BLaER1 (cell line): ENCODE measurements around the gene SALL3.

Experiments used
- H3K27ac ChIP-seq: shearing (Covaris generic); formaldehyde crosslinking; 2 replicates; pipeline ENCODE4 v1.8.1; 2022
- H3K27me3 ChIP-seq: shearing (Covaris generic); formaldehyde crosslinking; 2 replicates; pipeline ENCODE4 v1.8.1; 2022
- H3K36me3 ChIP-seq: shearing (Covaris generic); formaldehyde crosslinking; 2 replicates; pipeline ENCODE4 v1.8.1; 2022
- H3K4me1 ChIP-seq: shearing (Covaris generic); formaldehyde crosslinking; 2 replicates; pipeline ENCODE4 v1.8.1; 2022
- H3K4me2 ChIP-seq: shearing (Covaris generic); formaldehyde crosslinking; 2 replicates; pipeline ENCODE4 v1.8.1; 2022
- H3K4me3 ChIP-seq: shearing (Covaris generic); formaldehyde crosslinking; 2 replicates; pipeline ENCODE4 v1.8.1; 2022
- H3K9ac ChIP-seq: shearing (Covaris generic); formaldehyde crosslinking; 2 replicates; pipeline ENCODE4 v1.8.1; 2022
- H3K9me3 ChIP-seq: shearing (Covaris generic); formaldehyde crosslinking; 2 replicates; pipeline ENCODE4 v1.8.1; 2022
- H4K20me1 ChIP-seq: shearing (Covaris generic); formaldehyde crosslinking; 2 replicates; pipeline ENCODE4 v1.8.1; 2022
- Cebpa-rat ChIP-seq: shearing (Covaris generic); IDR thresholded peaks from 2 replicates; pipeline ENCODE4 v1.8.1; 2022

The SALL3 gene

DNA sequence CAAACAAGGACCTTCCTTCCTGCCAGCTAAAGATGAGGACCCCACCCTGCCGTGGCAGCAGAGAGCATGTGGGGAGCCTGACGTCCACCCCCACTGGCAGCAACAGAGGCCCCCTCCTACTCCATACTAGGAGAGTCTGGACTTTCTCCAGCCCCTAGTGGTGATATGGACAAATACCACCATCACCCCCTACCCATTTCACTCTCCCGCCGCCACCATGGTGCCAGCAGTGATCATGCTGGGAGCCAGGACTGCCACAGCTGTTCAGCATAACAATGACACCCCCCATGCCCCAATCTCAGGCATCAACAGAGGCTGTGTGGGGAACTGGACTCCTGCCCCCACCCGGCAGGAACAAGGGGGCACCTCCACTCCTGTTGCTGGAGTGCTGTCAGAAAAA is 46.9 kb downstream of the SALL3 start:
- H4K20me1 ChIP-seq, result no peaks in the 10 kb centered on the region
- no peak overlapping the region for H3K4me2 ChIP-seq

DNA sequence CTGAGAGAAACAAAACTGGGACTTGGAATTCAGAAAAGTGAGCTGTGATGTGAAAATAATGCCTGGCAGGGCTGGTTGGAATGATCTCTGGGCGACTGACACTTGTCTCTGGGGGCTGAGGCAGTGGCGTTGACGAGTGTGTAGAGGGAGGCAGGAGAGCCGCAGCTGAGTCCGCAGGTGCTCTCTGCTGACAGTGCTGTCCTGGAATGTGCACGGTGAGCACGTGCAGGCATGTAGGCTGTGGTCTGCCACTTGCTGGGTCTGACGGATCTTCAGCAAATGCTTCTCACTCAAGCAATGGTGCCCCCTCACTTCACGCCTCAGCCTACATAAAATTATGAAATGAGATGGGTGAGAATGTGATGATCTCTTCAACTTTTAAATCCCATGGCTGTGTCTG is 51.1 kb downstream of the SALL3 start:
- Histone ChIP-seq H3K27ac (no peak overlapping the region), H3K4me1 (no peaks in the 10 kb centered on the region), H3K4me2 (no peak overlapping the region), H3K4me3 (no peak overlapping the region), H4K20me1 (no peaks in the 10 kb centered on the region), H3K36me3 (no peaks in the 10 kb centered on the region), H3K9me3 (peaks cover 27% of the 10 kb centered on the region), H3K9ac (no peak overlapping the region), H3K27me3 (no peaks in the 10 kb centered on the region)
- TF ChIP-seq Cebpa-rat, result no peak

More for the DNA sequence above, 46.9 kb downstream of the SALL3 start:
- Histone ChIP-seq H3K9me3 (peaks cover 36% of the 10 kb centered on the region), H3K9ac (no peak overlapping the region), H3K4me3 (no peak overlapping the region), H3K27ac (no peak overlapping the region), H3K4me1 (no peaks in the 10 kb centered on the region), H3K36me3 (no peaks in the 10 kb centered on the region), H3K27me3 (no peaks in the 10 kb centered on the region)
- TF ChIP-seq Cebpa-rat, result no peak

DNA sequence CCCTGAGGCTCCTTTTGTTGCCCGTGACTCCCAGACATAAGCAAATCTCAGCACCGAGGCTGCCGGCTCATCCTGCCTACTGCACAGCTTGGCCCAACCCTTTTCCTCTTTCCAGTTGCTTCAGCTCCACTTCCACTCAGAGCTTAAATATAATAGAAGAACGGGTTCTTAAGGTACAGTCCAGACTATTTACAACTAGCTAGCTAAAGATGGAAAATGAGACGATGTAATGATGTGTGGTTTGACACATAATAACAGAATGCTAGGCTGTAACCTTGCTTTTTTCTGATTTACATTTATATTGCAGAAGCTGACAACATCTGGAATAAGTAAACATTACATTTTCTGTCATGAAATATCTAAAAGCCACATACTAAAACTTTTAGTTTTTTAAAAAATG is 62.7 kb downstream of the SALL3 start:
- H3K9ac ChIP-seq, result no peak overlapping the region
- no peaks in the 10 kb centered on the region for H3K4me1 ChIP-seq
- H3K9me3 ChIP-seq, result peaks cover 29% of the 10 kb centered on the region
- no peaks in the 10 kb centered on the region for H4K20me1 ChIP-seq
- H3K36me3 ChIP-seq, result no peaks in the 10 kb centered on the region
- TF ChIP-seq Cebpa-rat, result no peak
- H3K27me3 ChIP-seq, result no peaks in the 10 kb centered on the region
- H3K27ac ChIP-seq, result no peak overlapping the region
- no peak overlapping the region for H3K4me2 ChIP-seq
- no peak overlapping the region for H3K4me3 ChIP-seq

DNA sequence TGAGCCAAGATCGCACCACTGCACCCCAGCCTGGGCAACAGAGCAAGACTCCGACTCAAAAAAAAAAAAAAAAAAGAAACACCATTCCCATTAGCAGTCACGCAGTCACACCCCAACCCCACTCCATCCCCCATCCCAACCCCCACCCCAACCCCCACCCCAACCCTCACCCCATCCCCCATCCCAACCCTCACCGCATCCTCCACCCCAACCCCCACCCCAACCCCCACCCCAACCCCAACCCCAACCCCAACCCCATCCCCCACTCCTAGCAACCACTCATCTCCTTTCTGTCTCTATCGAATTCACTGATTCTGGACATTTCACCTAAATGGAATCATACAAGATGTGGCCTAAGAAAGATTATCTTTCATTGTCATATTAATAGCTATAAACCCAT is 63.7 kb downstream of the SALL3 start:
- Histone ChIP-seq H3K27me3 (no peaks in the 10 kb centered on the region), H3K4me3 (no peak overlapping the region), H3K9ac (no peak overlapping the region), H3K9me3 (peaks cover 20% of the 10 kb centered on the region), H4K20me1 (no peaks in the 10 kb centered on the region), H3K36me3 (no peaks in the 10 kb centered on the region), H3K27ac (no peak overlapping the region), H3K4me1 (no peaks in the 10 kb centered on the region), H3K4me2 (no peak overlapping the region)
- TF ChIP-seq Cebpa-rat, result no peak

DNA sequence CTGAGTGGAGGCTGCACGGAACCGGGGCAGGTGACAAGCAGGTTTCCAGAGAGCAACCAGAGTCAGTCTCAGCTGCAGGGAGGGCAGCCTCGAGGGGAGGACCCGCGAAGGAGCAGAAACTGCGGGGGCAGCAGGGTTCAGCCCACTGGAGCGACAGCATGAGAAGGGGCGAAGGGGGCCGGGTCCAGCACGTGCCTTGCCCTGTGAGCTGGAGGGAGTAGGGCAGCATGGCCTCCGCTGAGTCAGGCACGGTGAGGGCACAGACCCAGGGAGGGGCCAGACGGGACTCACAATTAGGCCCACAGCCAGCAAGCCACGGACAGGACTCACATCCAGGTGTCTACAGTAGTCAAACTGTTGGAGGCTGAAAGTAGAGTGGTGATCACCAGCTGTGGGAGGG is 66.9 kb downstream of the SALL3 start:
- H3K9me3 ChIP-seq, result no peaks in the 10 kb centered on the region
- no peak overlapping the region for H3K9ac ChIP-seq
- no peak overlapping the region for H3K4me3 ChIP-seq
- H3K27me3 ChIP-seq, result no peaks in the 10 kb centered on the region
- H3K36me3 ChIP-seq, result no peaks in the 10 kb centered on the region
- no peak overlapping the region for H3K4me2 ChIP-seq
- no peaks in the 10 kb centered on the region for H3K4me1 ChIP-seq
- H4K20me1 ChIP-seq, result no peaks in the 10 kb centered on the region
- H3K27ac ChIP-seq, result no peak overlapping the region
- no peak for TF ChIP-seq Cebpa-rat

DNA sequence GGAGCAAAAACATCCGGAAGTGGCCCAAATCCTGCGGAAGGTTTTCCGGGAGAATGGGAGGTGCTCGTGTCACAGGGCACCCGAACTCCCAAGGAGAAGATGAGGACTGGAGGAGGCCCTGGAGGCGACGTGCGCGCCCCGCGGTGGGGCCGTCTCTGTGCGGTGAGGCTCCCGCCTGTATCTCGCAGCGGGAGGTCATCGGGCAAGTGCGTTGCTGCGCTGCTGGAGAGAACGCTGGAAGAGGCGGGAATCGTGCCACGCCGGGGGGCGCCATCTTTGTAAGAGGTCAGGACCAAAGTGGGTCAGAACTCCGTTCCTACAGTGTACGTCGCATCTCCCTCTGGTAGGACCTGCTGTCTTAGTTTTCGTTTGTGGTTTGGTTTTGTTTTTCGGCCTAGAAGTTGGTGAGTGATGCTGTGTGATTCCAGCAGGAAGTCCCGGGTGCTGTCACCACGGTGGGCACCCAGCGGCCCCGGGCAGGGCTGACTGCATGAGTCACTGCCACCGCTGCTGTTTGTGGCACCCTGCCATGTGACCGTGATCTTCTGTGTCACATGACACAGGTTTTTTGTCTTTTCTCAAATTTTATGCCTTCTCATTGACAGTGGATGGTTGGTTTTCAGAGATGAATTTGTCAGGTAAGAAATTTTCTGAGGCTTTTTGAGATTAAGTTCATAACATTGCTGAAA is 68.1 kb downstream of the SALL3 start:
- no peak overlapping the region for H3K4me2 ChIP-seq
- H3K36me3 ChIP-seq, result no peaks in the 10 kb centered on the region
- no peak overlapping the region for H3K27ac ChIP-seq
- H3K9ac ChIP-seq, result no peak overlapping the region
- no peaks in the 10 kb centered on the region for H3K4me1 ChIP-seq
- TF ChIP-seq Cebpa-rat, result no peak
- H3K4me3 ChIP-seq, result no peak overlapping the region
- no peaks in the 10 kb centered on the region for H4K20me1 ChIP-seq
- no peaks in the 10 kb centered on the region for H3K9me3 ChIP-seq
- H3K27me3 ChIP-seq, result no peaks in the 10 kb centered on the region

DNA sequence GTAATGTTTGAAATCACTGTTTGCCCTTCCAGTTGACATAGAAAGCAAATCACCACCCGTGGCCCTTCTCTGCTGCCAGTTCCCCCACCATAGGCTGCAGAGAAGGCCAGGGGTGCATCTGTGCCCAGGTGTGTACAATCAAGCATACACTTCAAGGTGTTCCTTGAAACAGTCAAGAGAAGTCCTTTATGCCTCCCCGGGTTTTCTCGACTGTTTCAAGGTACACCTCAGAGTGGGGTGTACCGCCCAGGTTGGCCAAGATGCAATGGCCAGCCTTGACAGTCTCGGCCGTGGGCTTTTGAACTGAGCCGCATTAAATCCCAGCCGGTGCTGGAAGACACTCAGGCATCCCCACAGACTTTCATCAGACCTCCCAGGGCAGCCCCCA is 68.6 kb downstream of the SALL3 start:
- Histone ChIP-seq H4K20me1 (no peaks in the 10 kb centered on the region), H3K4me1 (no peaks in the 10 kb centered on the region), H3K27me3 (no peaks in the 10 kb centered on the region), H3K36me3 (no peaks in the 10 kb centered on the region), H3K9me3 (no peaks in the 10 kb centered on the region), H3K9ac (no peak overlapping the region), H3K4me3 (no peak overlapping the region), H3K4me2 (no peak overlapping the region), H3K27ac (no peak overlapping the region)
- no peak for TF ChIP-seq Cebpa-rat

DNA sequence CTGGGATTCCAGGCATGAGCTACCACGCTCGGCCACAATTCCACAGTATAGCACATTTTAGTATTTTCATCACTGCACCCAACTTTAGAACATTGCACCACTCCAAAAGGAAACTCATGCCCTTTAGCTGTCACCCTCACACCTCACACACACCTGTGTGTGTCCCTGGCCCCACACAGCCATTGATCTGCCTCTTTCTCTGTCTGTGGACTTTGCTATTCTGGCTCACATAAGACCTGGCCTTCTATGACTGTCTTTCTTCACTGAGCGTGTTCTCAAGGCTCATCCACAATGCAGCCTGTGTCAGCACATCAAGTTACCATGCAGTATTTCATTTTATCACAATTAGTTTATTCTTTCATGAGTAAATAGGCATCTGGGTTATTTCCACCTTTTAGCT is 69.9 kb downstream of the SALL3 start:
- TF ChIP-seq Cebpa-rat, result no peak
- Histone ChIP-seq H3K4me2 (no peak overlapping the region), H3K4me3 (no peak overlapping the region), H3K9me3 (no peaks in the 10 kb centered on the region), H3K9ac (no peak overlapping the region), H3K27ac (no peak overlapping the region), H3K36me3 (no peaks in the 10 kb centered on the region), H3K27me3 (no peaks in the 10 kb centered on the region), H3K4me1 (no peaks in the 10 kb centered on the region), H4K20me1 (no peaks in the 10 kb centered on the region)
